SK-N-SH treated with all-trans-retinoic acid at 6 μM for 48 hours (cell line): ENCODE results near the gene KCNK17.

Source experiments
- BACH2 ChIP-seq: fragments of 250-450 bp; sonication (Bioruptor Pico); IDR thresholded peaks from 2 replicates; pipeline ENCODE4 v1.9.0; 2021; ENCODE audit warnings: mild to moderate bottlenecking, borderline replicate concordance
- CSDC2 ChIP-seq: fragments of 250-450 bp; sonication (Bioruptor Pico); IDR thresholded peaks from 2 replicates; pipeline ENCODE4 v1.5.0; 2020; ENCODE audit warnings: mild to moderate bottlenecking, moderate library complexity
- ISL1 ChIP-seq: fragments of 250-450 bp; sonication (Bioruptor Pico); IDR thresholded peaks from 2 replicates; pipeline ENCODE4 v2.1.2; 2022; ENCODE audit warnings: mild to moderate bottlenecking, moderate library complexity
- PATZ1 ChIP-seq: fragments of 250-450 bp; sonication (Bioruptor Pico); IDR thresholded peaks from 2 replicates; pipeline ENCODE4 v1.8.0; 2020; ENCODE audit warnings: mild to moderate bottlenecking, moderate library complexity, borderline replicate concordance
- TCF4 ChIP-seq: fragments of 250-450 bp; sonication (Bioruptor Pico); IDR thresholded peaks from 2 replicates; pipeline ENCODE4 v1.8.0; 2021; ENCODE audit warnings: mild to moderate bottlenecking, moderate library complexity, borderline replicate concordance
- ZFP30 ChIP-seq: fragments of 450-650 bp; formaldehyde crosslinking; IDR thresholded peaks from 2 replicates; pipeline ENCODE4 v1.5.0; 2022; ENCODE audit warnings: mild to moderate bottlenecking, moderate library complexity

DNA sequence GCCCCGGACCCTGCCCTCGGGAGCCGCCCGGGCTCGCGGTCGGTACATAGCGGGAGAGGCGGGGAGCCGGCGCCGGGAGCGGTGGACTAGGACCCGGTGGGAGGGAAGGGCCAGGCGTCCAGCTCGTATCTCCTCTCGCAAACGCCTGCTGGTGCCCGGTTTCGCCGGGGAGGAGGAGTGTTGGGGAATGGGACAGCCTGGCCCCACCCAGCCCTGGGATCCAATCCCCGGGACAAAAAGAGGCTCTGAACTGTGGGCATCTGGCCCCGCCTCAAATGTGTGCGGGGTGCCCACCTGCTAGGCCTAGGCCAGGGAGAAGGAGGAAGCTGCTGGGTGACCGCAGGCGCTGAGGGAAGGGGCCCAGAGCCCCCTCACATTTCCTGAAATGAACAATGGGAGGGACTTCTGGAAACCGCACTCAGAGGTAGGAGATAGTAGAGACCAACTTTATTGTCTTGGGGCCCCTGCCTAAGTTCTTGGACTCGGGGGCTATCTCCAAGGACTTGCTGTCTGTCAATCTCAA is at the start of gene KCNK17:
- TF ChIP-seq PATZ1 (CRISPR knock-in tag) (no peak), TCF4 (CRISPR knock-in tag) (no peak), ZFP30 (CRISPR knock-in tag) (no peak), ISL1 (CRISPR knock-in tag) (no peak), CSDC2 (CRISPR knock-in tag) (no peak), BACH2 (CRISPR knock-in tag) (no peak)
